Tibial artery (tissue), 4 donors: ENCODE measurements around the gene ITGAD.

Experiments used
- DNase-seq, 2 donors: peaks; one replicate each; pipeline ENCODE4 v3.0.0-alpha.2; 2019
- H3K27ac ChIP-seq, 2 donors: fragments of 200-600 bp; sonication (generic) in 1 of 2; 1 replicate in 1 of 2; 2 replicates in 1 of 2; pipeline ENCODE4 v1.5.1; 2018 to 2019; ENCODE audit warnings: mild to moderate bottlenecking in 1 of 2
- H3K27me3 ChIP-seq, 2 donors: fragments of 200-600 bp; sonication (generic) in 1 of 2; one replicate each; pipeline versions ENCODE4 v1.5.1 to v1.6.0; 2016 to 2019
- H3K36me3 ChIP-seq, 3 donors: fragments of 200-600 bp; sonication (generic) in 2 of 3; one replicate each; pipeline ENCODE4 v1.5.1; 2016 to 2019; ENCODE audit warnings: mild to moderate bottlenecking in 2 of 3
- H3K4me1 ChIP-seq, 4 donors: fragments of 200-600 bp; sonication (generic) in 2 of 4; 1 replicate in 3 of 4; 2 replicates in 1 of 4; pipeline ENCODE4 v1.5.1; 2016 to 2019
- H3K4me3 ChIP-seq, 2 donors: fragments of 200-600 bp; sonication (generic) in 1 of 2; 1 replicate in 1 of 2; 2 replicates in 1 of 2; pipeline ENCODE4 v1.5.1; 2018 to 2019; ENCODE audit warnings: mild to moderate bottlenecking in 2 of 2
- H3K9me3 ChIP-seq, 3 donors: fragments of 200-600 bp; sonication (generic) in 1 of 3; one replicate each; pipeline ENCODE4 v1.5.1; 2016 to 2019
- CTCF ChIP-seq, 2 experiments: fragments of 200-600 bp in 1 of 2; fragments of 450-650 bp in 1 of 2; IDR thresholded peaks; one replicate each; pipeline ENCODE4 v1.5.1; 2017 to 2019; ENCODE audit warnings: antibody characterized with exemption in 2 of 2, mild to moderate bottlenecking in 1 of 2, moderate library complexity in 1 of 2
- intact Hi-C: fragments of 100-400 bp; cut with DNase I; formaldehyde crosslinking; loops from one replicate; pipeline ENCODE4 v1.15.0; 2023; ENCODE audit warnings: low total_unique reads

ITGAD gene

GRCh38 chr16:31388535-31388934 is 4.6 kb upstream of the ITGAD start:
- Histone ChIP-seq H3K9me3 (no peaks in the 10 kb centered on the region), H3K4me3 (no peak overlapping the region), H3K36me3 (no peaks in the 10 kb centered on the region), H3K4me1 (no peaks in the 10 kb centered on the region), H3K27me3 (peaks cover 0 to 16% of the 10 kb centered on the region in 2 donors), H3K27ac (no peak overlapping the region)
- no peak for TF ChIP-seq CTCF (IDR thresholded peaks at IDR 0.05)
- DNase-seq = no peak
- intact Hi-C loops = no loop called here

- TF ChIP-seq CTCF (IDR thresholded peaks at IDR 0.05) = no peak
- Histone ChIP-seq H3K4me1 (no peaks in the 10 kb centered on the region), H3K9me3 (no peaks in the 10 kb centered on the region), H3K36me3 (no peaks in the 10 kb centered on the region), H3K27ac (no peak overlapping the region), H3K27me3 (peaks cover 0 to 17% of the 10 kb centered on the region in 2 donors), H3K4me3 (no peak overlapping the region)
- intact Hi-C loops = no loop called here
- no peak for DNase-seq
Observed at GRCh38 chr16:31390504-31391041, 2.6 kb upstream of the ITGAD start.

GRCh38 chr16:31395647-31396046 is 2.5 kb downstream of the ITGAD start:
- Histone ChIP-seq H3K4me1 (no peaks in the 10 kb centered on the region), H3K9me3 (peaks cover 0 to 10% (median 10%) of the 10 kb centered on the region in 3 donors), H3K4me3 (no peak overlapping the region), H3K27me3 (peaks cover 0 to 24% of the 10 kb centered on the region in 2 donors), H3K27ac (no peak overlapping the region), H3K36me3 (no peaks in the 10 kb centered on the region)
- intact Hi-C loops = no loop called here
- DNase-seq = peak in 1 of 2 donors; percentile 55
- no peak for TF ChIP-seq CTCF (IDR thresholded peaks at IDR 0.05)

GRCh38 chr16:31397096-31397660 is 4.0 kb downstream of the ITGAD start:
- H3K36me3 ChIP-seq = no peaks in the 10 kb centered on the region
- TF ChIP-seq CTCF (IDR thresholded peaks at IDR 0.05) = no peak
- no peak for DNase-seq
- H3K27me3 ChIP-seq = peaks cover 0 to 24% of the 10 kb centered on the region in 2 donors
- H3K9me3 ChIP-seq = peaks cover 0 to 10% (median 10%) of the 10 kb centered on the region in 3 donors
- intact Hi-C loops = no loop called here
- H3K27ac ChIP-seq = no peak overlapping the region
- H3K4me1 ChIP-seq = no peaks in the 10 kb centered on the region
- no peak overlapping the region for H3K4me3 ChIP-seq

GRCh38 chr16:31397701-31398100 is 4.6 kb downstream of the ITGAD start:
- no peak for TF ChIP-seq CTCF (IDR thresholded peaks at IDR 0.05)
- H3K27me3 ChIP-seq = peaks cover 0 to 24% of the 10 kb centered on the region in 2 donors
- no peak overlapping the region for H3K4me3 ChIP-seq
- intact Hi-C loops = no loop called here
- H3K9me3 ChIP-seq = peaks cover 0 to 10% (median 10%) of the 10 kb centered on the region in 3 donors
- no peaks in the 10 kb centered on the region for H3K36me3 ChIP-seq
- no peak overlapping the region for H3K27ac ChIP-seq
- no peak for DNase-seq
- no peaks in the 10 kb centered on the region for H3K4me1 ChIP-seq
